Peyer's patch (tissue), 4 donors: ENCODE measurements around the gene CHST12. TPM values are rescaled to one million over a fixed set of nuclear protein-coding genes. Genes with fewer than 3 reads are reported as not detected.
A peak's percentile ranks its signal among the peaks of the same experiment; 100 is the strongest.

Experiments used
- DNase-seq, 3 donors: peaks; one replicate each; pipeline ENCODE4 v3.0.0-alpha.2; 2017 to 2019
- H3K27ac ChIP-seq, 4 donors: fragments of 200-600 bp; sonication (generic); one replicate each; pipeline ENCODE4 v1.5.1; 2016 to 2019
- H3K27me3 ChIP-seq, 2 donors: fragments of 200-600 bp; sonication (generic); one replicate each; pipeline ENCODE4 v1.5.1; 2019
- H3K36me3 ChIP-seq, 3 donors: fragments of 200-600 bp; sonication (generic); one replicate each; pipeline ENCODE4 v1.5.1; 2016 to 2019
- H3K4me1 ChIP-seq, 4 donors: fragments of 200-600 bp; sonication (generic); one replicate each; pipeline ENCODE4 v1.5.1; 2016 to 2019
- H3K4me3 ChIP-seq, 4 donors: fragments of 200-600 bp; sonication (generic); 1 replicate in 3 of 4; 2 replicates in 1 of 4; pipeline ENCODE4 v1.5.1; 2016 to 2019; ENCODE audit warnings: mild to moderate bottlenecking in 1 of 4
- H3K9me3 ChIP-seq, 4 donors: fragments of 200-600 bp; sonication (generic); one replicate each; pipeline ENCODE4 v1.5.1; 2016 to 2019; ENCODE audit warnings: mild to moderate bottlenecking in 1 of 4
- CTCF ChIP-seq, 6 experiments: fragments of 450-650 bp in 4 of 6; fragments of 200-600 bp in 2 of 6; sonication (generic) in 1 of 6; IDR thresholded peaks; one replicate each; pipeline ENCODE4 v1.5.1; 2017 to 2019; ENCODE audit warnings: antibody characterized with exemption in 6 of 6, mild to moderate bottlenecking in 3 of 6, moderate library complexity in 1 of 6
- POLR2A ChIP-seq, 2 donors: fragments of 450-650 bp; IDR thresholded peaks; one replicate each; pipeline ENCODE4 v1.5.1; 2017; ENCODE audit warnings: antibody characterized with exemption in 2 of 2, mild to moderate bottlenecking in 2 of 2, moderate library complexity in 2 of 2
- total RNA-seq, 4 donors: library from RNA; depleted of rRNA; stranded (reverse); fragments of >200 nt; gene quantifications; one replicate each; pipeline ENCODE4 v1.1.0, GENCODE V29; 2016

Gene CHST12
- total RNA-seq, 4 donors from 2014 or later, result 6.0 to 17.3 (median 13.1) TPM

DNA sequence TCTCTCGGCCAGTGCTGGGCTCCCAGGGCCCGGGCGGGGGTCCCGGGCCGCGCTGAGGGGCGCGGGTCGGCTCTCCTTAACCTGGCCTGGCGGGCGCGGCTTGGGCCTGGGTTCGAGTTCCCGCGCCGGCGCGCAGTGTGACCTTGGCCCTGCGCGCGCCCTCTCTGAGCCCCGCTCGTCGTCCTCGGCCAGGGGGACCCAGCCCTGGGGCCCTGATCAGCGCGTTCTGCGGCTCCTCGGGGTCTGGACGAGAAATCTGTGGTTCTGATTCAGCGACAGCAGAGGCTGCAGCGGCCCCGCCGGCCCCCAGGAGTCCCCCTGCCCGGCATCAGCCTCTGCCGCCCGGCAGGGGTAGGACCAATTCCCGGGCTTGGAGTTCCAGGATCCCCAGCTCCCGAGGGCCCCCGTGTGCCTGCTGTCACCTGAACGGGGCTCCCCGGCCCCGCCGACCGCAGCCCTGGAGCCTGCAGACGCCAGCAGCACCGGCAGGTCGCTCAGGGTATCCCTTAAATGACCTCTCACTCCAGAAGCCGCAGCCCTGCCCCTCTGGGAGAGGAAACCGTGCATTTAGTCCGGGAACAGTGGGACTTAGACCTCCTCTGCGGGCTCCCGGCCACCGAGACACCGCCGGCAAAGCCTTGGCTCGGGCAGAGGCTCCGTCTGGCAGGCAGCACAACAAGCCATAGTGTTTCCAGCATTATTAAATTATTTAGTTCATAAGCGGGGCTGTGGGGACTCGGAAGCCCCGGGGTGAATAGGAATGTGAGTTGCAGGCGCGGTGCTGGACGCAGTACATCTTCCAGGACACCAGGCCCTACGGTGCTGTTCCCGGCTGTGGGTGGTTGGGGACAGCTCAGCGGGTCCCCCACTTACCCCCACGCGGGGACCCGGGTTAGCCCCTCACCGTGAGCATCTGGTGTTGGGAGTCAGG lies 572 bp downstream of the CHST12 start:
- Histone ChIP-seq H3K27ac (peak overlapping the region; percentile 61 to 86 (median 79)), H3K36me3 (no peaks in the 10 kb centered on the region), H3K4me1 (peaks cover 0 to 40% (median 12%) of the 10 kb centered on the region in 4 donors), H3K4me3 (peak overlapping the region; percentile 75 to 92 (median 86)), H3K27me3 (no peaks in the 10 kb centered on the region), H3K9me3 (no peaks in the 10 kb centered on the region)
- DNase-seq, result peak; percentile 35 to 65 (median 63)
- TF ChIP-seq CTCF (IDR thresholded peaks at IDR 0.05) (no peak), POLR2A (IDR thresholded peaks at IDR 0.05) (no peak)

DNA sequence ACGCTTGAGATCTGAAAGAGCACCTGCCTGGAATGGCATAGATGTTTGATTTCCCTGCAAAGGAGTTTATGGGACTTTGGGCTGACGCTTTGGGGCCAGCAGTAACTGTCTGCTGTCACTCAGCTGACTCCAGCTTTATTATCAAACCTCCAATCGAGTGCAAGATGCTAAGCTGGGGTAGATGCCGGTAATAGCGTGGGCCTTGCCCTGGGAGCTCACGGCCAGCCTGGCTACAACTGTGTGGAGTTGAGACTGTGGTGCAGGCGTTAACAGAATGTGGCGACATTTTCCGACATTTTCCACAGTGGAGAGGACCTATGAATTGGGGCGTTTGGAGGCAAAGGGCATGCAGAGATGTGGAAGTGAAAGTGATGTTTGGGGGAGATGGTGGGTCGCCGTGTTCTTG lies 1.3 kb downstream of the CHST12 start:
- Histone ChIP-seq H3K27ac (peak overlapping the region in 3 of 4 donors; percentile 58 to 86 (median 85)), H3K4me3 (peak overlapping the region; percentile 75 to 92 (median 86)), H3K4me1 (peaks cover 0 to 34% (median 12%) of the 10 kb centered on the region in 4 donors), H3K36me3 (no peaks in the 10 kb centered on the region), H3K27me3 (no peaks in the 10 kb centered on the region), H3K9me3 (no peaks in the 10 kb centered on the region)
- no peak for TF ChIP-seq CTCF (IDR thresholded peaks at IDR 0.05)
- no peak for TF ChIP-seq POLR2A (IDR thresholded peaks at IDR 0.05)
- no peak for DNase-seq

DNA sequence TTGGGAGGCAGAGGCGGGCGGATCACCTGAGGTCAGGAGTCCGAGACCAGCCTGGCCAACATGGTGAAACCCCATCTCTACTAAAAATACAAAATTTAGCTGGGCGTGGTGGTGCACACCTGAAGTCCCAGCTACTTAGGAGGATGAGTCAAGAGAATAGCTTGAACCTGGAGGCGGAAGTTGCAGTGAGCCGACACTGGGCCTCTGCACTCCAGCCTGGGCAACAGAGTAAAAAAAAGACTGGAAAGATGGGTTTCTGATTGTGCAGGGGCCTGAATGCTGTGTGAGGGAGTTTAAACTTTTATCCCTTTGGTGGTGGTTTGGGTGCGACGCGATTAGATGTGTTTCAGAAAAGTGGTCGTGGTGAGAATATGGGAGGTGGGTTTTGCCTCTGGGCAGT lies 1.8 kb downstream of the CHST12 start:
- peaks cover 0 to 29% (median 12%) of the 10 kb centered on the region in 4 donors for H3K4me1 ChIP-seq
- H3K9me3 ChIP-seq, result no peaks in the 10 kb centered on the region
- peak overlapping the region; percentile 58 to 86 (median 74) for H3K27ac ChIP-seq
- no peaks in the 10 kb centered on the region for H3K27me3 ChIP-seq
- TF ChIP-seq POLR2A (IDR thresholded peaks at IDR 0.05) (no peak), CTCF (IDR thresholded peaks at IDR 0.05) (no peak)
- peak overlapping the region; percentile 16 to 92 (median 47) for H3K4me3 ChIP-seq
- no peaks in the 10 kb centered on the region for H3K36me3 ChIP-seq
- no peak for DNase-seq

DNA sequence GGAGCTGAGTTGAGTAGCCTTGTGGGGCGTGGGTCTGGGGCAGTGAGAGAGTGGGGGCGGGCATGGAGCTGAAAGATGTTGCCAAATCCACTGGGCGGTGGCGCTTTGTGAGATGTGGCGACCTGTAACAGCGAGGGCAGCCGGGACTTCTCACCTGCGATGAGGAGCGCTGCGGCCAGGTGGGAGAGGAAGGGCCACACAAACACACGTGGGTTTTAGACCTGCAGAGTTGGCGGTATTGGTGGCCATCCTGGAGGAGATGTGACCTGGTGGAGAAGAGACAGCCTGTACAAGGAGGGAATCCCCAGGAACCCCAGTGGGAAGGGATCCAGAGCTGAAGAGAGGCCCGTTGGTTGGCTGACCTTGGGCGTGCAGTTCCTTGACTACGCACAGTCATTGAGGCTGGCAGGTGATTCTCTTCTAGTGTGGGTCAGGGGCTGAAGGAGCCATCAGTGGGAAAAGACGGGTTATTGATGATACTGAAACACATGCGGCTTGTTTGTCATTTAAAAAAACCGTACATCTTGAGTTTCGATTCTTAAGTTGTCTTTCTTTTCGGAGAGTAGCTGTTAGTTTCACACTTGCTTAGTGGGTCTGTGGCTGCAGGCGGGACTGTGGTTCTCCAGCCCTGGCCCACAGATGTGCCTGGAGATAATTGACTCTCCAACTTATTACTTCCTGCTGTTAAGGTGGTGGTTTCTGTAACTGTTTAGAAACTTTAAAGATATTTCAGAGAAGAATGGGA lies 2.4 kb downstream of the CHST12 start:
- H3K4me3 ChIP-seq, result peak overlapping the region; percentile 16 to 75 (median 22)
- H3K36me3 ChIP-seq, result no peaks in the 10 kb centered on the region
- TF ChIP-seq CTCF (IDR thresholded peaks at IDR 0.05) (no peak), POLR2A (IDR thresholded peaks at IDR 0.05) (no peak)
- peaks cover 0 to 27% (median 12%) of the 10 kb centered on the region in 4 donors for H3K4me1 ChIP-seq
- DNase-seq, result peak in 2 of 3 donors; percentile 67 to 83
- H3K27me3 ChIP-seq, result no peaks in the 10 kb centered on the region
- no peaks in the 10 kb centered on the region for H3K9me3 ChIP-seq
- peak overlapping the region; percentile 58 to 86 (median 74) for H3K27ac ChIP-seq

DNA sequence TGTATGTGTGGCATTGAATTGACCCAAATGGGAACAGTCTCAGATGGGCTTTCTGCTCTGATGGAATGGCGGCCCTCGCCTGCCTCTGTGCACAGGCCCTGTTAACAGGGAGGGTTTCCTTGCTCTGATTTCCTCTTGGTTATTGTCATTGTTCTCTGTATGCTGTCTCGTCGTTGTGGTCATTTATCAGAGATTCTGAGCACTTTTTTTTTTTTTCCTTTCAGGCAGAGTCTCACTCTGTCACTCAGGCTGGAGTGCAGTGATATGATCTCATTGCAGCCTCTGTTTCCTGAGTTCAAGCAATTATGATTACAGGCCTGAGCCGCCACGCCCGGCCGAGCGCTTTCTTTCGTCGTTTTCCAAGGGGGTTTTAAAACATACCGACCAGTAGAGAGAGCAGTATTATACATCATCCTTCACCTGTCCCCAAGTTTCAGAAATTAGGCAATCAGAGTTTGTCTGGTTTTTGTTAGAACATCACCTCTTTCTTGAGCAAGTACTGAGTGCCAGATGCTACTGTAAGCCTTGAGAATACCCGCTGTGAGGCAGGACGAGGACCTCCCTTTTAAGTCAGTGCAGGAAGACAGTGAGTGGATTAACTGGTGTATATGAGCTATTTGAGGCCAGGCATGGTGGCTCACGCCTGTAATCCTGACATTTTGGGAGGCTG lies 6.5 kb downstream of the CHST12 start:
- Histone ChIP-seq H3K27me3 (no peaks in the 10 kb centered on the region), H3K9me3 (no peaks in the 10 kb centered on the region), H3K4me3 (no peak overlapping the region), H3K36me3 (no peaks in the 10 kb centered on the region), H3K4me1 (peaks cover 0 to 29% (median 14%) of the 10 kb centered on the region in 4 donors), H3K27ac (peak overlapping the region in 2 of 4 donors; percentile 51 to 60)
- DNase-seq, result no peak
- no peak for TF ChIP-seq POLR2A (IDR thresholded peaks at IDR 0.05)
- no peak for TF ChIP-seq CTCF (IDR thresholded peaks at IDR 0.05)
